Measurements from ENCODE around the gene OVOL2.
"Not testable (repeated sequence)": the region's sequence is repeated elsewhere in the genome, so short reads cannot be mapped to it uniquely, and the experiment has no call there.

The OVOL2 gene

GRCh38 chr20:18056174-18057100 is 1.3 kb downstream of the OVOL2 start:
- peak in 2 of 4 experiments; percentile 12 to 31 for DNase-seq

DNA sequence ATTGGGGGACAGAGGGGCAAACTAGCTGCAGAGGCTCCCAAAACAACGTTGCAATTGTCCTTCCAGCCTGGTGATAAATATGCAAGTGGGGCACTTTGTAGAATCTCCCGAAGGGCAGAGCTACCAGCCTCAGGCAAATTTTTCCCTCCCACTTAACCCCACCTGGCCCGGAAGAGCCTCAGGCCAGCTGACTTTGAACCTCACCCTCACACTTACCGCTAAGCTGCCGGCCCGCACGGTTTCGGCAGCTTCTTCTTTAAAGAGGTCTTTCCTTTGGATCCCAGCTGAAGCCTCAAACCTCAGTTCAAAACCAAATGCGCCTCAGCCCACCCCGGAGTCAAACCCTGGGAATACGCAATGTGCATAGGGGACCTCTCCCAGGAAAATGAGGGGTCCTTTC is 2.5 kb downstream of the OVOL2 start:
- DNase-seq = no peak

DNA sequence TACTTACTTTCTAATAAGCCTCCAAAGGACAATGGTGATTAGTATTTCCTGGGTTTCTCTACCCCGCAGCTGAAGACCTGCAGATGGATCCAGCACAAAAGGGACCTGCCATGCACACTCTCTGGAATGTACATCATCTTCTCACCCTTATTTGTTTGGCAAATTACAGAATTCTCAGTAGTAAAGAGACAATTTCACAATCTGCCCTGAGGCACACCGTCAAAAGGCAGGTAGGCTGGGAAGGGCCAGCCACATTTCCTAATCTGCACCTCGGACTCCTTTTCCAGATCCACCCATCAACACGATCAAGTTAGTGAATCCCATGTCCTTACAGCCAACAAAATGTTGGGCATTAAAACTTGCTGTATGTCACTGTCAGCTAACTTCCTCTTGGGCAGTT is 4.9 kb downstream of the OVOL2 start:
- DNase-seq = peak in 1 of 4 experiments; percentile 13

DNA sequence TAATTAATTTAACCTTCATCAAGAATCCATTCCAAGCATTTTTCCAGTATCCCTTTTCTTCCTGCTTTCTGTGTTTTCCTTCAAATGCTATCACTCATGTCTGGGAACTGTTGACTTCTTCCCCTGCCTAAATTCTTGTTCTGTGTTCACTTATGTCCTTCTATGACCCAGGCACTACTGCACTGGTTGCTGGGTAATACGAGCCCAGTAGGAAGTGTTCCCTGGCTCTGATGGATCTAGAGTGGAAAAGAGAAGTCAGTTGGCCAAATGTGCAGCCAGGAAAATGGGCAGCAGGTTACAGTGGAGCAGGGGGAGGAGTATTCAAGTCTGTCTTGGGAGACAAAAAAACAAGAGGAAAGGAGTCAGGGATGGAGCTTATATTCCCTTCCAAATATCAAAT is 7.1 kb downstream of the OVOL2 start:
- no peak for DNase-seq

- DNase-seq = peak; percentile 12 to 66 (median 44)
These were observed 9.5 kb downstream of the OVOL2 start for GRCh38 chr20:18048176-18048575.

- DNase-seq = no peak
These were observed 11.2 kb downstream of the OVOL2 start for GRCh38 chr20:18046535-18046934.

DNA sequence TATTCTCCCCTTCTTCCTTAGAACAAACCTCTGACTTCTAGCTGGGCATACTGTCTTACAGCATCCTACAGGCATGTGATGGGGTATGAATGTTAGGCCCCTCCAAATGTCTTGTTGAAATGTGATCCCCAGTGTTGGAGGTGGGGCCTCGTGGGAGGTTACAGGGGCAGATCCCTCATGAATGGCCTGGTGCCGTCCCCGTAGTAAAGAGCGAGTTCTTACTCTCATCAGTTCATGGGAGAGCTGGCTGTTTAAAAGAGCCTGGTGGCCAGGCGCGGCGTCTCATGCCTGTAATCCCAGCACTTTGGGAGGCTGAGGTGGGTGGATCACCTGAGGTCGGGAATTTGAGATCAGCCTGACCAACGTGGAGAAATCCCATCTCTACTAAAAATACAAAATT is 15.5 kb downstream of the OVOL2 start:
- no peak for DNase-seq

DNA sequence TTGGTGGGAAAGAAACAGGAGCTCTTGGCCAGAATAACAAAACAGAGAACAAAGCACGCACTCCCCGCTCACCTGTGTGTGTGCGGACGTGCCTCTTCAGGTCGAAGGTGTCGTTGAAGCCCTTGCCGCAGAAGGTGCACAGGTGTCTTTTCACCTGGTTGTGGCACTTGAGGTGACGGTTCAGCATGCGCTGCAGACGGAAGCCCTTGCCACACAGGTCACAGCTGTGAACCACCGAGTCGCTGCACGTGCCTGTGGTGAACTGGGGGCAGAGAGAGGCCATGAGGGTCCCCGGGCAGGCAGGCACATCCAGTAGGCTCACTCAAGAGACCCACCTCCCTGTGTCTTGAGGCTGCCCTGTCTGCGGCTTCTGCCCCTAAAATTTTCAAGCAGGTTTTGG is 16.3 kb downstream of the OVOL2 start:
- DNase-seq = no peak

DNA sequence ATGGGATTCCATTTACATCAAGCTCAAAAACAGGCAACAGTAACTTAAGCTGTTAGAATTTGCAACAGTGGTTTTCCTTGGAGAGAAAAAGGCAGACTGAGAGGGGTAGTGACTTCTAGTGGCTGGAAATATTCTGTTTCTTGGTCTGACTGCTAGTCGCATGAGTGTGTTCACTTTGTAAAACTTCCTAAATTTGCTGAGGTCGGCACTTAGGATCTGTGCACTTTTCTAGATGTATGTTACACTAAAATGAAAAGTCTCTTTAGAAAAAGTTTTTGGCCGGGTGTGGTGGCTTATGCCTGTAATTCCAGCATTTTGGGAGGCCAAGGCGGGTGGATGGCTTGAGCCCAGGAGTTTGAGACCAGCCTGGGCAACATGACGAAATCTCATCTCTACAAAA is 18.7 kb downstream of the OVOL2 start:
- DNase-seq = no peak

DNA sequence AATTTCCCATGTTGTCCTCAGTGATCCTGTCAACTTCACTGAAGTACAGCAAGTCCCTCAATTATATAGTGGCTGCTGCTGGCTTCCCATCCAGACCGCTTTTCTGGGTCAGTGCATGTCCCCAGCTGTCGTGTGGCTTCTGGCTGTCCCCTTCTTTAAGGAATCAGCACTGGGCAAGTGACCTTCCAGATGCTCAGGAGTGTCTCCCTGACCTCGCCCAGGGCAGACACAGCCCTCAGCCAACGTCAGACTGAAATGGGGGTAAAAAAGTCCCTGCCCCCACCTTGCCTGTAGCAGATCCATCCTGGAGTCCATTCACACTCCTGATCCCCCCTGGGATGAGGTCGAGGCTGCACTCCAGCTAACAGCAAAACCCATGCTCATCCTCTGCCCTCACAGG is 23.7 kb downstream of the OVOL2 start:
- DNase-seq = no peak

GRCh38 chr20:18032977-18033892 is 24.5 kb downstream of the OVOL2 start:
- no peak for DNase-seq

- DNase-seq = no peak
These were observed 25.7 kb downstream of the OVOL2 start for GRCh38 chr20:18031888-18032509.

- DNase-seq = no peak
These were observed 26.7 kb downstream of the OVOL2 start for GRCh38 chr20:18031050-18031449.

- no peak for DNase-seq
These were observed 27.7 kb downstream of the OVOL2 start for GRCh38 chr20:18030020-18030419.

DNA sequence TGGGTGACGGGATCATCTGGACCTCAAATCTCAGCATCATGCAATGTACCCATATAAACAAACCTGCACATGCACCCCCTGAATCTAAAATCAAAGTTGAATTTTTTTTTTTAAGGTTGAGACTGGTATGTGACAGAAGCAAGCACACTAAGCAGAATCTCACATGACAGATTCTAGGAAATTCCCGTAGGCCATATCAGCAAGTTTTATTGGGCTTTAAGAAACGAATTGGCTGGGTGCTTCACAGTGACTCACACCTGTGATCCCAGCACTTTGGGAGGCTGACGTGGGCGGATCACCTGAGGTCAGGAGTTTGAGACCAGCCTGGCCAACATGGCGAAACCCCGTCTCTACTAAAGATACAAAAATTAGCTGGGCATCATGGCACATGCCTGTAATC is 30.7 kb downstream of the OVOL2 start:
- not testable (repeated sequence) for DNase-seq

- DNase-seq = no peak
These were observed 33.0 kb downstream of the OVOL2 start for GRCh38 chr20:18024606-18025127.

- DNase-seq = no peak
These were observed 36.8 kb downstream of the OVOL2 start for GRCh38 chr20:18020931-18021330.

- DNase-seq = peak; percentile 43 to 75 (median 64)
These were observed 38.6 kb downstream of the OVOL2 start for GRCh38 chr20:18019068-18019467.

- no peak for DNase-seq
These were observed 39.6 kb downstream of the OVOL2 start for GRCh38 chr20:18018100-18018499.

DNA sequence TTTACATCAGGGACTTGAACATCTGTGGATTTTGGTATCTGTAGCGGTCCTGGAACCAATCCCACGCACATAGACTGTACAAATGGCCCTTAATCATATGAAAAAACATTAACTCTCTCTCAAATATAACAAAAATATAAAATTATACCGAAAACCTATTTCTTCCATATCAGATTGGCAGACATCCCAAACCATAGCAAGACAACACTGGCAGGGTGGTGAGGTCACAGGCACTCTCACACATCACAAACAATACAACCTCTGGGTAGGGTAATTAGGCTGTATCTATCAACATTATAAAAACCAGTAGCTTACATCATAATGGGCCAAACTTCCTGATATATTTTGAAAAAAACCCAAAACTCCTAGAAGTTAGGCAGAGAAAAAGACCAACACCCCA is 40.9 kb downstream of the OVOL2 start:
- DNase-seq = no peak

DNA sequence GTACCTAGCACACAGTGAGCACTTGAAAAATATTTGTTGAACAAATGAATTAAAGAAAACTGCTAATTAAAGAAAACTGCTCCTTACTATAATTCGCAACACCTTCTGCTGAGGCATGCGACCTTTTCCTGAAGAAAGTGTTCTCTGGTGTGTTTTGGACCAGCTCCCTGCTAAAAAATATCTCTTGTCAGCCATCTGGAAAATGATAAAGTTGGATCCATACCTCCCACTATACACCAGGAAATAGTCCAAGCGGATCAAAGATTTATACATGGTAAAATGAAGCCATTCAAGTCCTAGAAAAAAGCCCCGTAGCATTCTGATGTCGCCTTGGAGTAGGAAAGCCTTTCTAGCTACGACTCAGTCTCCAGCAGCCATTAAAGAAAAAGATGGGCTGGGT is 43.3 kb downstream of the OVOL2 start:
- DNase-seq = no peak

DNA sequence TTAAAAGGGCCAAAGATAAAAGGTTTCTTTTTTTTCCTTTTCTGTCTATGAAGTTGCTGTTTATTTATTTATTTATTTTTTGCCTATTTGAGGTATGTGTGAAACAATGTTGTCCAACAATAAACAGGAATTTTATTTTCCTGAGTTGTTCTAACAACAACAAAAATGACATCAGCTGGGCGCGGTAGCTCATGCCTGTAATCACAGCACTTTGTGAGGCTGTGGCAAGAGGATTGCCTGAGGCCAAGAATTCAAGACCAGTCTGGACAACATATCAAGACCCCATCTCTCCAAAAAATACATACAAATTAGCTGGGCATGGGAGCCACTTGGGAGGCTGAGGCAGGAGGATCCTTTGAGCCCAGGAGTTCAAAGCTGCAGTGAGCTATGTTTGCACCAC is 44.8 kb downstream of the OVOL2 start:
- no peak for DNase-seq

Measured in suppressor macrophage (primary cell).